IMR-90 (cell line): ENCODE results near the gene HEYL. TPM values are rescaled to one million over a fixed set of nuclear protein-coding genes. Genes with fewer than 3 reads are reported as not detected.

ENCODE experiments used
- ATAC-seq: fragments of 200-7000 bp; cut with Tn5 transposase; 2 replicates; pipeline ENCODE4 v1.9.1; 2020; ENCODE audit warnings: low read depth, mild to moderate bottlenecking, moderate library complexity
- BruUV-seq: library from RNA; stranded (reverse); fragments of 400-500 nt; replicated peaks from 2 replicates; lab custom pipeline; 2021; lab: Mats Ljungman, UMichigan
- CTCF ChIA-PET: fragments of 300-600 bp; formaldehyde crosslinking; extraction: SDS; loops from one replicate; lab custom pipeline; 2021; ENCODE audit warnings: antibody characterized with exemption; lab: Yijun Ruan, JAX
- POLR2A ChIA-PET: fragments of 300-600 bp; sonication (Branson Sonifier 250); formaldehyde crosslinking; loops from one replicate; lab custom pipeline; 2022; ENCODE audit warnings: antibody characterized with exemption; ENCODE audit not compliant: unreplicated experiment; lab: Charles Lee
- DNase-seq: peaks from one replicate; pipeline ENCODE4 v3.0.0; 2013
- H2AFZ ChIP-seq: replicated peaks from 2 replicates; pipeline ENCODE3; 2013; ENCODE audit warnings: low read length, mild to moderate bottlenecking; ENCODE audit not compliant: poor library complexity
- H2AK5ac ChIP-seq: 2 replicates; pipeline ENCODE4 v1.6.1; 2013; ENCODE audit warnings: low read depth, low read length, inconsistent platforms
- H2AK9ac ChIP-seq: replicated peaks from 2 replicates; pipeline ENCODE3; 2013; ENCODE audit warnings: mild to moderate bottlenecking, low read depth, low read length, moderate library complexity; ENCODE audit not compliant: poor library complexity
- H2BK120ac ChIP-seq: 2 replicates; pipeline ENCODE4 v1.6.1; 2013; ENCODE audit warnings: low read depth, low read length, inconsistent platforms
- H2BK15ac ChIP-seq: 3 replicates; pipeline ENCODE4 v1.6.1; 2013; ENCODE audit warnings: low read depth, low read length, inconsistent platforms
- H2BK20ac ChIP-seq: 2 replicates; pipeline ENCODE4 v1.6.1; 2013; ENCODE audit warnings: low read depth, mild to moderate bottlenecking, inconsistent platforms, low read length, moderate library complexity
- H2BK5ac ChIP-seq: 2 replicates; pipeline ENCODE4 v1.6.1; 2013; ENCODE audit warnings: mild to moderate bottlenecking, low read depth, low read length, inconsistent platforms; ENCODE audit not compliant: poor library complexity, severe bottlenecking
- H3K14ac ChIP-seq: replicated peaks from 2 replicates; pipeline ENCODE4 v1.6.1; 2013; ENCODE audit warnings: low read depth, low read length, inconsistent platforms
- H3K18ac ChIP-seq: 2 replicates; pipeline ENCODE4 v1.6.1; 2013; ENCODE audit warnings: low read depth, low read length, control low read depth
- H3K23ac ChIP-seq: 2 replicates; pipeline ENCODE4 v1.6.1; 2013; ENCODE audit warnings: low read depth, low read length, inconsistent platforms
- H3K27ac ChIP-seq: 2 replicates; pipeline ENCODE4 v1.5.1; 2013; ENCODE audit warnings: mild to moderate bottlenecking, control low read depth, low read length; ENCODE audit not compliant: insufficient read depth
- H3K27me3 ChIP-seq: 2 replicates; pipeline ENCODE4 v1.6.1; 2013; ENCODE audit warnings: low read length; ENCODE audit not compliant: control insufficient read depth, insufficient read depth
- H3K36me3 ChIP-seq: 2 replicates; pipeline ENCODE4 v1.6.1; 2013; ENCODE audit warnings: low read length, mixed read lengths; ENCODE audit not compliant: control insufficient read depth, insufficient read depth
- H3K4ac ChIP-seq: 2 replicates; pipeline ENCODE4 v1.6.1; 2013; ENCODE audit warnings: low read depth, low read length, inconsistent platforms
- H3K4me1 ChIP-seq: 2 replicates; pipeline ENCODE4 v1.6.1; 2013; ENCODE audit warnings: low read length, mixed read lengths; ENCODE audit not compliant: control insufficient read depth, insufficient read depth
- H3K4me2 ChIP-seq: 2 replicates; pipeline ENCODE4 v1.6.1; 2013; ENCODE audit warnings: low read depth, mild to moderate bottlenecking, control low read depth, low read length, moderate library complexity
- H3K4me3 ChIP-seq: 2 replicates; pipeline ENCODE4 v1.5.1; 2013; ENCODE audit warnings: low read depth, mild to moderate bottlenecking, control low read depth, low read length, moderate library complexity; ENCODE audit not compliant: insufficient read depth
- H3K56ac ChIP-seq: 2 replicates; pipeline ENCODE4 v1.6.1; 2013; ENCODE audit warnings: low read length, inconsistent platforms; ENCODE audit not compliant: insufficient read depth; ENCODE audit errors: extremely low read depth
- H3K79me1 ChIP-seq, 2 experiments: 2 replicates each; pipeline ENCODE4 v1.6.1; 2013; ENCODE audit warnings: low read length in 2 of 2, inconsistent platforms in 1 of 2, low read depth in 1 of 2
- H3K9ac ChIP-seq: 2 replicates; pipeline ENCODE4 v1.6.1; 2013; ENCODE audit warnings: low read depth, low read length, control low read depth
- H3K9me1 ChIP-seq: 2 replicates; pipeline ENCODE4 v1.6.1; 2013; ENCODE audit warnings: low read length, inconsistent platforms; ENCODE audit not compliant: insufficient read depth
- H3K9me3 ChIP-seq: 2 replicates; pipeline ENCODE4 v1.6.1; 2013; ENCODE audit warnings: low read length; ENCODE audit not compliant: control insufficient read depth, insufficient read depth
- H4K20me1 ChIP-seq: 2 replicates; pipeline ENCODE4 v1.6.1; 2013; ENCODE audit warnings: low read length, inconsistent platforms; ENCODE audit not compliant: insufficient read depth
- H4K5ac ChIP-seq: 2 replicates; pipeline ENCODE4 v1.6.1; 2013; ENCODE audit warnings: mild to moderate bottlenecking, low read depth, low read length, control low read depth
- H4K8ac ChIP-seq, 2 experiments: 2 replicates each; pipeline ENCODE4 v1.6.1; 2013; ENCODE audit warnings: low read depth in 2 of 2, low read length in 2 of 2, control low read depth in 1 of 2, inconsistent platforms in 1 of 2
- H4K91ac ChIP-seq: 2 replicates; pipeline ENCODE4 v1.6.1; 2013; ENCODE audit warnings: low read depth, low read length, inconsistent platforms; ENCODE audit not compliant: insufficient read depth
- CHD1 ChIP-seq: IDR thresholded peaks from 2 replicates; pipeline ENCODE4 v1.6.1; 2012; ENCODE audit warnings: low read depth, low read length, improper control_type of control experiment
- POLR2A ChIP-seq: IDR thresholded peaks from 2 replicates; pipeline ENCODE4 v1.6.1; 2012; ENCODE audit warnings: mild to moderate bottlenecking, low read depth, low read length
- SMC3 ChIP-seq: fragments of 150-350 bp; IDR thresholded peaks from 2 replicates; pipeline ENCODE4 v1.6.1; 2016; ENCODE audit warnings: low read depth, mild to moderate bottlenecking, antibody characterized with exemption, low read length, moderate library complexity
- WGBS, 2 experiments: methylation state at CpG; one replicate each; pipeline versions ENCODE4 v1.1.5 to v1.1.7; 2013; ENCODE audit warnings: missing lambda C conversion rate in 2 of 2; ENCODE audit not compliant: insufficient read length in 1 of 2; ENCODE audit errors: extremely low coverage in 2 of 2; 5-methylcytosine and 5-hydroxymethylcytosine counted together
- dilution Hi-C: fragments of 300-500 bp; cut with HindIII; formaldehyde crosslinking; loops from one replicate; pipeline ENCODE4 v1.14.3; 2018; ENCODE audit warnings: low sequenced_read_pairs; ENCODE audit not compliant: unreplicated experiment
- in situ Hi-C: fragments of 300-500 bp; cut with MboI; formaldehyde crosslinking; loops from 3 replicates; pipeline ENCODE4 v1.14.3; 2019; ENCODE audit warnings: low sequenced_read_pairs, inconsistent platforms, mixed read lengths
- intact Hi-C: fragments of 100-400 bp; cut with micrococcal nuclease; formaldehyde crosslinking; loops from 2 replicates; pipeline ENCODE4 v1.10.0; 2022
- polyA plus RNA-seq, 3 experiments: library from polyadenylated mRNA; depleted of rRNA; stranded (reverse); fragments of >200 nt; gene quantifications; 2 replicates each; pipeline ENCODE4 v1.2.3, GENCODE V29; 2012; ENCODE audit warnings: low replicate concordance in 1 of 3
- total RNA-seq: library from RNA; depleted of rRNA; stranded (reverse); fragments of >200 nt; gene quantifications from 2 replicates; pipeline ENCODE4 v1.2.3, GENCODE V29; 2012
- TF ChIP-seq, protein P1 (sequence below): conservative IDR thresholded peaks from 2 replicates; pipeline ENCODE4 v1.5.1; 2012; ENCODE audit warnings: mild to moderate bottlenecking, low read depth, low read length, improper control_type of control experiment

Gene HEYL
- total and polyA plus RNA-seq, 2 of the 4 experiments (the other 2 are of a cell fraction): 0.02 TPM; not detected in 1

DNA sequence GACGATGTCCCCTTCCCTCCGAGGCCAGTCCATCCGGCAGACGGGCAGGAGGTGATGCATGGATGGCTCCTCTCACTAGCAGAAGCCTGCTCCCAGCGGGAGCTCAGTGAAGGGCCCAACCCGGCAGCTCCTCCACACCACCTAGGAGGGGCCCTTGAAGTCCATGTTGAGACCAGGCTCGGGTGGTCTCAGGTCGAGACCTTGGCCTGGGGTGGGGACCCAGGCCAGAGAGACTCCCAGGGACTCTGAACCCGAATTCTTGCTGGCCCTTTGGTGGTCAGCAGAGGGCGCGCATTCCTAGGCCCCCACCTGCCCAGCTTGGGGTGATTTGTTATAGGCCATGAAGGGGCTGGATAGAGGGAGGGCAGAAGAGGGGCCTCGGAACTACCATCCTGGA, 33.1 kb upstream of the HEYL start:
- H3K9me1 ChIP-seq: peaks cover 4% of the 10 kb centered on the region; the same call in 1 of the 2 replicates
- H4K91ac ChIP-seq: no peak overlapping the region
- peak overlapping the region; percentile 48 for H2AFZ ChIP-seq
- ATAC-seq (peak; percentile 68), DNase-seq (no peak)
- no peaks in the 10 kb centered on the region; the same call in 1 of the 2 replicates for H3K9me3 ChIP-seq
- H2BK15ac ChIP-seq: no peak overlapping the region
- in situ Hi-C loops: no loop called here
- no peak overlapping the region for H2BK20ac ChIP-seq
- H2BK120ac ChIP-seq: no peak overlapping the region
- H3K4ac ChIP-seq: no peak overlapping the region
- H3K4me3 ChIP-seq: no peak overlapping the region
- ChIA-PET CTCF (interaction anchor here (0.5 to 1.7 kb wide), 6 partner anchors 13 to 558 kb away, joined by 3 to 6 read pairs (median 4); no protein-coding TSS in a partner anchor), POLR2A (no interaction called here)
- H3K27ac ChIP-seq: no peak overlapping the region
- no peak overlapping the region for H2AK5ac ChIP-seq
- no peak overlapping the region for H2BK5ac ChIP-seq
- no peaks in the 10 kb centered on the region for H3K36me3 ChIP-seq
- H3K79me1 ChIP-seq: no peaks in the 10 kb centered on the region
- no TSS peak for BruUV-seq
- no peak overlapping the region for H3K18ac ChIP-seq
- intact Hi-C loops: loop anchor here (5.0 kb wide), 1 partner anchor 40 kb away; no protein-coding TSS in a partner anchor
- dilution Hi-C loops: no loop called here
- no peaks in the 10 kb centered on the region for H4K20me1 ChIP-seq
- 20% methylated on average over 1 of the region's 12 CpGs; no CpG with 5 or more reads in 1 of the 2 experiments for WGBS, 2 experiments
- no peak overlapping the region for H3K23ac ChIP-seq
- no peak overlapping the region for H4K5ac ChIP-seq
- H3K9ac ChIP-seq: no peak overlapping the region
- H4K8ac ChIP-seq: no peak overlapping the region
- peak overlapping the region; percentile 57 for H3K4me2 ChIP-seq
- no peak overlapping the region for H3K56ac ChIP-seq
- H3K4me1 ChIP-seq: no peaks in the 10 kb centered on the region; the same call in 1 of the 2 replicates
- no peak overlapping the region for H2AK9ac ChIP-seq
- no peak for TF ChIP-seq CHD1
- no peak for TF ChIP-seq POLR2A
- no peak; the same call in 1 of the 2 replicates for TF ChIP-seq SMC3
- TF ChIP-seq, protein P1, sequence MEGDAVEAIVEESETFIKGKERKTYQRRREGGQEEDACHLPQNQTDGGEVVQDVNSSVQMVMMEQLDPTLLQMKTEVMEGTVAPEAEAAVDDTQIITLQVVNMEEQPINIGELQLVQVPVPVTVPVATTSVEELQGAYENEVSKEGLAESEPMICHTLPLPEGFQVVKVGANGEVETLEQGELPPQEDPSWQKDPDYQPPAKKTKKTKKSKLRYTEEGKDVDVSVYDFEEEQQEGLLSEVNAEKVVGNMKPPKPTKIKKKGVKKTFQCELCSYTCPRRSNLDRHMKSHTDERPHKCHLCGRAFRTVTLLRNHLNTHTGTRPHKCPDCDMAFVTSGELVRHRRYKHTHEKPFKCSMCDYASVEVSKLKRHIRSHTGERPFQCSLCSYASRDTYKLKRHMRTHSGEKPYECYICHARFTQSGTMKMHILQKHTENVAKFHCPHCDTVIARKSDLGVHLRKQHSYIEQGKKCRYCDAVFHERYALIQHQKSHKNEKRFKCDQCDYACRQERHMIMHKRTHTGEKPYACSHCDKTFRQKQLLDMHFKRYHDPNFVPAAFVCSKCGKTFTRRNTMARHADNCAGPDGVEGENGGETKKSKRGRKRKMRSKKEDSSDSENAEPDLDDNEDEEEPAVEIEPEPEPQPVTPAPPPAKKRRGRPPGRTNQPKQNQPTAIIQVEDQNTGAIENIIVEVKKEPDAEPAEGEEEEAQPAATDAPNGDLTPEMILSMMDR: peak; percentile 38; the same call in 1 of the 2 replicates
- H3K27me3 ChIP-seq: peaks cover 76% of the 10 kb centered on the region
- H3K14ac ChIP-seq: no peak overlapping the region
